ENCODE measurements around the gene PAPPA2. TPM values are rescaled to one million over a fixed set of nuclear protein-coding genes. Genes with fewer than 3 reads are reported as not detected.
"Not testable (repeated sequence)": the region's sequence is repeated elsewhere in the genome, so short reads cannot be mapped to it uniquely, and the experiment has no call there.

Gene PAPPA2
- total RNA-seq, 1 donor from 2014 or later, result 2.4 TPM

DNA sequence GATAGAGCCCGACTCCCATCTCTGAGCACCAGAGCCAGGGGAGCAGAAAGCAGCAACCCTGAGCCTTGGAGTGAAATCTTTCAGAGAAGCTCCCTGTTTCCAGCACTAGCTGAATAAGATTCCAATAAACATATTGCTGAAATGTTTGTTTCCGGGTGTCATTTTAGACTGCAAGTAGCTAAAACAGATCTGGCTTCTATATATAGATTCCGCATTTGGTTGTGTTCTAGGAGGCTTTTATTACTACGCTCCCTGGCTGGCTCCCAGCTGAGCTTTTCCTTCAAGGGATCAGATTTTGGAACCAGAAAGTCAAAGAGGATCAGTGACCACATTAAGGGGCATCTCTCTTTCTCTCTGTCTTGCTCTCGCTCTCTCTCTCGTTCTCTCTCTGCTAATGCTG, 88.2 kb downstream of the PAPPA2 start:
- DNase-seq (ENCODE audit: low spot score), result peak; percentile 57

DNA sequence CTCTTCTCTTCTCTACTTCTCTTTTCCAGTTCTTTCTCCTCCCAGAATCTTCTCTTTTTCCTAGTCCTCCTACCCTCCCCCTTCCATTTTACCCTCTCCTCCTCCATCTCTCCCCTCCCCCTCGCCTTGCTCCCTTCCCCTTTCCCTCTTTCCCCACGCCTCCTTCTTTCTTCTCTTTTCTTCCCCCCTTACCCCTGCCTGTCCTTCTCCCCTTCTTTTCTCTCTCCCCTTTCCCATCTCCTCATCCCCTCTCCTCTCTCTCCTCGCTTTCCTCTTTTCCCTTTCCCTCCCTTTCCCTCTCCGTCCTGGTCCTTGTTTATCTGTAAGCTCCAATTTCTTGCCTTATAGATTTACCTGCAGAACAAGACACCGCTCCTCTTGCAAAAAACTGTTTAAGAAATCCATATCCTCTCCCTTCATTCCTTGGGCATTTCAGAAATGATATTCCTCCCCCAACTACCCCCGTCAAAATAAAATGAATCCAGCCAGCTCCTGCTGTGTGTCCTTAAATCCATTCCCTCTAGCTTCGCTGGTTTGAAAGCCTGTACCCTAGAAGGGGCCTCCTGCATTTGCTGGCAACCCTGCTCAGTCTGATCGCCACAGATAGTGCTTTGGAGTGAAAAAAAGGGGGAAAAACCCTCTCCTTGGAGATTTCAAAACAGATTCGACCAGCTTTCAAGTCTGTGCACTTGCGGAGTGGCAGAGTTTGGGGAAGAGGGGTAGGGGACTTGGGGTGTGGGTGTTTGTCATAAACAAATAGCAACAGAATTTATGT, 89.4 kb downstream of the PAPPA2 start:
- peak; percentile 49 for DNase-seq (ENCODE audit: low spot score)

DNA sequence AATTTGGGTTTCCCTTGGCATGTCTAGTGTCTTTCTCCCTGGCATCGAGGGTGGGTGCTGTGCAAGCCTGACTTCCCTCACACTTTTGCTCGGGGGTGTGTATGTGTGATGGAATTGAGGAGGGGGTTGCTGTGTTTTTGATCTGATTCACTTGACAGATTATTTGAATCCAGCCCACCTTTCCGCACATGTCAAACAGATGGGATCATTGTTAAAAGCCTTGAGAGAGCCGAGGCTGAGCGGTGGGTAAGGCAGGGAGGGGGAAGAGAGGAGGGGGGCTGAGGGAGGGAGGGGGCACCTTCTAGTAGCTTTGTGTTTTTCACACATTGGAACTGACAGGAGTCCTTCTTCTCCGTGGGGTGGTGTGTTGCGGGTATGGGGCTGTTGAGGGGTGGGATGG, 90.0 kb downstream of the PAPPA2 start:
- no peak for DNase-seq (ENCODE audit: low spot score)

DNA sequence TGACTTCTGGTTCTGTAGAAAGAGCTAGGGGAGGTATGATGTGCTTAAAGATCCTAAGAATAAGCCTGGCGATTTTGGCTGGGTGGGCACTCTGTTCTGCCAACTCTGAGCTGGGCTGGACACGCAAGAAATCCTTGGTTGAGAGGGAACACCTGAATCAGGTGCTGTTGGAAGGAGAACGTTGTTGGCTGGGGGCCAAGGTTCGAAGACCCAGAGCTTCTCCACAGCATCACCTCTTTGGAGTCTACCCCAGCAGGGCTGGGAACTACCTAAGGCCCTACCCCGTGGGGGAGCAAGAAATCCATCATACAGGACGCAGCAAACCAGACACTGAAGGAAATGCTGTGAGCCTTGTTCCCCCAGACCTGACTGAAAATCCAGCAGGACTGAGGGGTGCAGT, 93.3 kb downstream of the PAPPA2 start:
- no peak for DNase-seq (ENCODE audit: low spot score)

DNA sequence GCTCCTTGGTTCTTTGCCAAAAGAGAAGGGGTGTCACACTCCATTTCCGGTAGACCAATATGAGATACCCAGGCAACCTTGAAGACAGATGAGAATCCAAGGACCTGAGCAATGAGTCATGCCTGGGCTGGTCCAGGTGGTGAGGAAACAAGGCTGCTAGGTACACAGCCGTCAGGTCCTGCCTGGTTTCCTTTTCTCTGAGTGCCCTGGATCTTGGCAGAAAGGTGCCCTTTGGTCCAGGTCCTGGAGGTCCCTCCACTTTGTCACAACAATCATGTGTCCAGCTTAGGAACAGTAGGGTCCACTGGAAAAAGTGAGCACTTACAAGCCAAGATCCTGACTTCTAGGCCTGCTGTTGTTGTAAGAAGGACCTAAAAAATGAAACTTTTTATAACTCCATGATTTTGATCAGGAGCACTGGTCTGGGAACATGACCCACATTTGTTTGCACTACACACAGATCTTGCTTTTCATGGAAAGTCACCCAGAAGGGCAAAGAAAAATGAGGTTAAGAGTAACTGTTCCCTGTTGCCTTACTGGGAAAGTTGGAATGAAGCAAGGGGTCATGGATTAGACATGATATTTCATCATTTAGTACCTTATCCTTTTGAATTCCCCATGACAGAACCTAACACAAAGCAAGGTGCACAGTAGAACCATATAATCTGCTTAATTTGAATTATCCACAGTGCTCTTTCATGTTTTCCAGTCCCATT, 94.7 kb downstream of the PAPPA2 start:
- no peak for DNase-seq (ENCODE audit: low spot score)

DNA sequence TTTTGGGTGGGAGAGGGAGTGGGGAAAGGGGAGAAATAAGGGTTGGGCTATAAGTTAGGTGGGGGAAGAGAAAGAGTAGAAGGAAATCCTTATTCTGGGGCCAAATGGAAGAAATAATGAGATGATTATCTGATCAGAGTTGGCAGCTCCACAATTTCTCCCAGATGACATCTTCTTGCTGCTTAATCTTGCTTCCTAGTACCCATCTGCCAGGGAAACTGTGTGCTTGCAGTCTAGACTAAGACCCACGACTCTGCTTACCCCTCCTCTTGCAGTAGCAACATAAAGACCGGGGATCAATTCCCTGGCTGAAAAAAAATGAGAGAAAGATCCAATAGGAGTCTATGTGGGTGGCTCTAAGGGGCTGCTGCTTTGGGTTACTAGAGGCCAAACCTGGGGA, 95.6 kb downstream of the PAPPA2 start:
- DNase-seq (ENCODE audit: low spot score), result no peak

DNA sequence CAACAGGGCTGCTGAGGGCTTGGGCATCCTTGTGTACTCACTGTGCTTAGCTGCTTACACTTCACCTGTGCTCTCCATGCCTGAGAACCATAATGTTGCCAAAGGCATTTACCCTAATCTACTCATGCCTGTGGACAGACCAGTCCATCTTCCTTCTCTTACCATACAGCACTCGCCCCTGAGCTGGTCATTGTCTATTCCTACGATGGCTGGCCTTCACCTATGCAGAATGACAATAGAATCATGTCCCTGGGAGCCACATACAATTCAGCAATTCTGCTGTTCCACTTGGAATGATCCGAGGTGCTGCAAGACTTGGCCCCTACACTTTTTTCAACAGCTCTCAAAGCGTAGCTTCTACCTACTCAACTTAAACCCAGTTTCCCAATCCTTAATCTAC, 96.5 kb downstream of the PAPPA2 start:
- DNase-seq (ENCODE audit: low spot score), result no peak

DNA sequence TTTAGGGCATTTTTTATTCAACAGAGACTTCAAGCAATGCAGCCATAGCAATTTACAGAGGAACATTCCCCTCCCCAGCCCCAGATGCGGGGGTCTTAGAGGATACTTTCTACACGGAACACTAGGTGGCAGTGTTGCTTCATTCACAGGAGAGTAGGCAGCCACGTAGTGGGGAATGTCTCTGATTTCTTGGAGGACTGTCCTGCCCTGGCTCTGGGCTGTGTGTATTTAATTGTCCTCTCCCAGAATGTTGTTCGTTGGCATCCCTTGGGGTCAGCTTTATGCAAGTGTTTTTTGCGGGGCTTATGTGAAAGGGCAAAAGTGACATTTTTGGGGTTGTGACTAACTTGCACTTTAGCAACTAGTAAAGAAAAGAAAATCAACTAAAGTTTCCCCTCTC, 96.9 kb downstream of the PAPPA2 start:
- DNase-seq (ENCODE audit: low spot score), result peak; percentile 79

DNA sequence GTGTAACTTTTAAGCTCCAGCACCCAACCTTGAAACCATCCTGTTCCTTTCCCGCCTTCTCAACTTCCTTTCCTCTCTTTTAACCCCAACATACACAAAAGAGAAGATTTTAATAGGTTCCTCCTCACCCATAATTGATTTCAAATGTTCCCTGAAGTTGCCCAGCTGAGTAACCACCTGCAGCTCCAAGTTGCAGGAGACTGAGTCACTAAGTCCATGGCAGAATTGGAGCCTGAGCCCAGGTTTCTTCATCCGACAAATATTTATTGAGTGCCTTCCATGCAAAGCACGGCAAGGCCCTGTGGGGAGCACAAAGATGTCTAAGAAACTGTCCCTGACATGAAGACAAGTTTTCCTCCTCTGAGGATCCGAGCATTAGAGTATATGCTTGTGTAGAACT, 97.7 kb downstream of the PAPPA2 start:
- DNase-seq (ENCODE audit: low spot score), result no peak

DNA sequence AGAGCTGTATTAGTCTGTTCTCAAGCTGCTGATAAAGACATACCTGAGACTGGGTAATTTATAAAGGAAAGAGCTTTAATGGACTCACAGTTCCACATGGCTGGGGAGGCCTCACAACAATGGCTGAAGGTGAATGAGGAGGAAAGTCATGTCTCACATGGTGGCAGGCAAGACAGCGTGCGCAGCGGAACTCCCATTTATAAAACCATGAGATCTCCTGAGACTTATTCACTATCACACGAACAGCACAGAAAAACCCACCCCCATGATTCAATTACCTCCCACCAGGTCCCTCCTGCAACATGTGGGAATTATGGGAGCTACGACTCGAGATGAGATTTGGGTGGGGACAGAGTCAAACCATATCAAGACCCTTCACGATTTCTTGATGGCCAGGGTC, 98.8 kb downstream of the PAPPA2 start:
- not testable (repeated sequence) for DNase-seq (ENCODE audit: low spot score)

DNA sequence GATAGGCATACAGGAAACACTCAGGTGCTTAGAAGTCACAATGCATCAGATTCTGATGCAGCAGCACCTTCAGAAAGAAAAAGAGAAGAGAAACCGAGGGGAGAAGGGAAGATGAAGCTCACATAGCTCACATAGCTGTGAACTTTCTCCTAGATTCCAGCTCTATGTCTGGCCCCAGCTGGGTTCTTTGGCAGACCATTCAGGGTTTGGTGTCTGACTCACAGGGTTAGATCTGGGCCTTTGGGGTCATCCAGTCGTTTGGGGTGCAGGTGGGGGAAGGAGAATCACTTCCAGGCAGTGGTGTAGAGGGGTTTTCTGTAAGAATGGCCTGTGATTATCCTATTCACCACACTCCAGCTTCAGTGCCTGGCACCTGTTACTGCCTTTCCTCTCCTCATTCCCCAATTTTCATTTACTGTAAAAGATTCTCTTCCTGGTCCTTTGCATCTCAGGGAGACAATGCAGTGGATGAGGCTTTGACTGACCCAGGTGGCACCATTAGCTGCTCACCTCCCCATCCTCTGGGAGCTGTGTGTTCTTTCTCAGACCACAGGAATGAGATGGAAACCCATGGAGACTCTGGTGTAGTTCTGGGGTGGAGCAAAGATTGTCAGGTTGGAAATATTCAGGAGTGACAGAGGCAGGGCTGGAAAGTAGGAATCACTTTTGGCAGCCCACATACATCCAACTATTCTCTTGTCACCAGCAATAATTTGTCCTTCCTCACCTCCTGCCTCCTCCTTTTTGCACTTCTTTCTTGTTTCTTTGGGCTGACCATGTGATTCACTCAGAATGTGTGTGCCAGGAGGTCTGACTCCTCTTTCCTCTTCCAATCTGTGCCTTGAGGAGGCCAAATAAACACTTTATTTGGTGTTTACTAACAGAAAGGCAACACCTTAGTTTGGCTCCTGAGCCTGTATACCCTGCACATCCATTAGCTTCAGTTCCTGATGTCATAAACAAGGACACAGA, 103.3 kb downstream of the PAPPA2 start:
- no peak for DNase-seq (ENCODE audit: low spot score)

DNA sequence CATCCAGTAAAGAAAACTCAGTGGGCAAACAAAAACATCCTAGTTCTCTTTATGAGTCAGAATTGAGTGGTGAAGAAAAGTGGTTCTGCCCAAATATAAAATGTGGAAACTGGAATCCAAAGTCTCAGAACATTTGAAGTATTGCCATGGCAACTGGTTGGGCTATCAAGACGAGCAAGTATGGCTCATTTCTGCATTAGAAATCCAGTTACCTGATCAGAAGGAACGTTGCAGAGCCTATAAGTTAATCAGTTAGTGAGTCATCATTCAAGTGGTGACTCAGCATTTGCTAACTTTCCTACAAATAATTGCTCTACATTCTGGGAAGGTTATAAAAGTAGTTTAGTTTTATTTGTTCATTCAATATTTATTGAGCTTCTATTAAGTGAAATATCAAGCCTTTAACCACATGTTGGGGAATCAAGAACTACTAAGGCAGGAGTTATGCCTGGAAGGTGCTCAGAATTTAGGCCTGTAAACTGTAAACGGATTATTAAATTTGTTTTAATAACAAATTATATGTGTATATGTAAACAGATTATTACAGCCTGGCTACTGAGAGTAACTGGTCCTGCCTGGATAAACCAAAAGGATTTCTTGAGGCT, 104.3 kb downstream of the PAPPA2 start:
- no peak for DNase-seq (ENCODE audit: low spot score)

DNA sequence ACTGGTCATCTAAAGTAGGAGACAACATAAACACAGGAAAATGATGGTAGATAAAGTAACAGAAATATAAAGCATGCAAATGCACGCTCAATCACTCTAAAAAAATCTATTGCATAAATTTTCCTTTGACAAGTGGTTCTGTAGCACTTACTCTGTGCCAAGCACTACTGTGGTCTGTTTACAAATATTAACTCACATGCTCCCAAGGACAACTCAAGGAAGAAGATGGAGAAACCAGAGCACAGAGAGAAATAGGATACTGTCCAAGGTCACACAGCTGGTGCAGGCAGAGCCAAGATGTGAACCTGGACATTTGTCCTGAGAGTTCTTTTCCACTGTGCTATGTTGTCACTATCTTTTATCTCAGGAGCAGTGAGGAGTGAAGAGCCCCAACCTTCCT, 105.2 kb downstream of the PAPPA2 start:
- no peak for DNase-seq (ENCODE audit: low spot score)

DNA sequence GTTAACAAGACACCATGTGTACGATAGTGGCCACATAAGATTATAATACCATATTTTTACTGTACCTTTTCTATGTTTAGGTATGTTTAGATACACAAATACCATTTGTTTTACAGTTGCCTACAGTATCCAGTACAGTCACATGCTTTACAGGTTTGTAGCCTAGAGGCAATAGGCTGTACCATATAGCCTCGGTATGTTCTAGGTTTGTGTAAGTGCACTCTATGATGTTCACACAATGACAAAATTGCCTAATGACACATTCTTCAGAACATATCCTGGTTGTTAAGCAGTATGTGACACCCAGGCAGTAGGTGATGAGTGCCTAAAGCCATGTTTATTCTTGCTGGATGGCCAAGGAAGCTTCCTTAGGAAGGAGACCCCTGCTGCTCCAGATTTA, 111.8 kb downstream of the PAPPA2 start:
- no peak for DNase-seq (ENCODE audit: low spot score)

DNA sequence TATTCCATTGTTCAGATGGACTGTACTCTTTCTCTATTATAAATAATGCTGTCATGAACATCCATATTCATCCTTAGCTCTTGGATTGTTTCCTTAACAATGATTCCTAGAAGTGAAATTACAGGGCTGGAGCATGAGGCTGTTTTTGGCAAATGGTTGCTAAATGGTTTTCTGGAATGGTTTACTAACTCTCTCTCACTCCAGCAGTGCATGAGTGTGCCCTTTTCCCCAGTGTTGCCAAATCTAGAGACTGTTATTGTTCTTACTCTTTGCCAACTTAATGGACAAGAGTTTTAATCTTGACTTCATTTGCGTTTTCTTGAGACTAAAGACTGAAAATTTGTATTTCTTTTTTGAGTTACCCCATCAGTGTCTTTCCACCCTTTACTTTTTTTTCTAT, 113.0 kb downstream of the PAPPA2 start:
- DNase-seq (ENCODE audit: low spot score), result no peak

DNA sequence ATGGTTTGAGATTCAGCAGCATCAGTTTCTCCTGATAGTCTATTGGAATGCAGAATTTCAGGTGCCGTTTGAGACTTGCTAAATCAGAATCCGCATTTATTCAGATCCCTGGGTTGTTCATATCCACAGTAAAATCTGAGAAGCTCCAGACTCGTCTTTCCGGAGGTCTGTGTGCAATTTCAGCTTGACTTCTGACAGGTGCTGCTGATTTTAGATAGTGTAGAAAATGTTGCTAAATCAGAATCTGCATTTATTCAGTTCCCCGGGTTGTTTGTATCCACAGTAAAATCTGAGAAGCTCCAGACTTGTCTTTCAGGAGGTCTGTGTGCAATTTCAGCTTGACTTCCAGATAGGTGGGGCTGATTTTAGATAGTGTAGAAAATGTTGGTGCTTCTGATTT, 113.7 kb downstream of the PAPPA2 start:
- no peak for DNase-seq (ENCODE audit: low spot score)

DNA sequence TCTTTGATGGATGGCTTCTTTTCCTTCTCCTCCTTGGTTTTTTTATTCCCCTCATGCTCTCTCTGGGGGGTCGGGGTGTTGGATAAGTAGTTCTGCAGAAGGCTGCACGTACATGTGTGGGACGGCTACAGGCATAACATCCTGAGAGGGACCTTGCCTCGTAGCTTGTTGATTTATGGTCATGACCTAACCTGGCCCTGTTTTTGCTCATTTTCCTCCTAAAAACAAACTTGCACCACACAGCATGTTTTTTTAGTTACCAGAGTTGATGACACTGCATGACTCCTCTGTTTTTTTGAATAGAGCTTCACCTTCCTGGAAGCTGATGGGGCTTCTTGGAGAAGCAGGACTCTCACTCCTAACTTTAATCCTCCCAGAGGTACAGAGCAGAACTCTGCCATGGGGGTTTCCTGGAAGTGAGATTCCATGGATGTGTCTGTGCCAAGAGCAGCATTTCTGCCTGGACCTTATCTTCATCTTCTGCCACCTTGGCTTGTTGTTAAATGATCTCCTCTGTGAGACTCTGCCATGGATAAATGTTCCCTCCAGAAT, 114.7 kb downstream of the PAPPA2 start:
- DNase-seq (ENCODE audit: low spot score), result no peak

DNA sequence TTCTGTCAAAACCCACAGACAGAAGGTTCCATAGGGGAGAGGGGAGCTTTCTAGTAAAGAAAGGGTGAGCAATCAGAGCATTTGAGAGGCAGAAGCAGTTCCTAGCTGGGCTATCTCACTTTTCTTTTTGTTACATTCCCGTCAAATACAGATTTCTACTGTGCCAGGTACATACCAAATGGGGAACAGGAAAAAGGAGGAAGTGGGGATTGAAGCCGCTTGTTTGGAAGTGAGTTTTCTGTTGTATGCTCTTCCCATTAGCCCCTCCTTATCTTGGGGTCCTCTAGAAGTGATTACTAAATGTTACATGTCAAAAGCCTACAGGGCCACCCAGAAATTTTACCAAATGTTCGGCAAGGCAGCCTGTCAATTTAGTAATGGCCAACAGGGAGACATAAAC, 116.1 kb downstream of the PAPPA2 start:
- DNase-seq (ENCODE audit: low spot score), result no peak

DNA sequence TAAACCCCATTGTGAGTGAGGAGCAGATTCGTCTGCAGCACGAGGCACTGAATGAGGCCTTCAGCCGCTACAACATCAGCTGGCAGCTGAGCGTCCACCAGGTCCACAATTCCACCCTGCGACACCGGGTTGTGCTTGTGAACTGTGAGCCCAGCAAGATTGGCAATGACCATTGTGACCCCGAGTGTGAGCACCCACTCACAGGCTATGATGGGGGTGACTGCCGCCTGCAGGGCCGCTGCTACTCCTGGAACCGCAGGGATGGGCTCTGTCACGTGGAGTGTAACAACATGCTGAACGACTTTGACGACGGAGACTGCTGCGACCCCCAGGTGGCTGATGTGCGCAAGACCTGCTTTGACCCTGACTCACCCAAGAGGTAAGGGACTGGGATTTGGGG, 132.2 kb downstream of the PAPPA2 start:
- DNase-seq (ENCODE audit: low spot score), result no peak

DNA sequence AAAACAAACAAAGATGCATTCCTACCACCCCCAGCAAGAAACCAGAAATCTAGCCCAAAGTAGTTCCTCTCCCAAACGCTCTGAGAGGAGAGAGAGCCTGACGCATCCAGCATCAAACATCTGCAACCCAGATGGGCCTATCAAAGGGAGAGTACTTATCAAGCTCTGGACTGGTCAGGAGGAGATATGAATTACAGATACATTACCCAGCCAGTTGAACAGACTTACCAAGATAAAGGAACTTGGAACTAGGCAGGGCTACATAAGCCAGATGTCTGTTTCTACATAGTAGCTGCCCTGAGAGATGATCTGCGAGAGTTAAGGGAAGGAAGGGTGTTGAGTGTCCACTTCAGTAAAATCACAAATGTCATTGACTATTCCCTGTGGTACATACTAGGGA, 138.4 kb downstream of the PAPPA2 start:
- DNase-seq (ENCODE audit: low spot score), result peak; percentile 94

DNA sequence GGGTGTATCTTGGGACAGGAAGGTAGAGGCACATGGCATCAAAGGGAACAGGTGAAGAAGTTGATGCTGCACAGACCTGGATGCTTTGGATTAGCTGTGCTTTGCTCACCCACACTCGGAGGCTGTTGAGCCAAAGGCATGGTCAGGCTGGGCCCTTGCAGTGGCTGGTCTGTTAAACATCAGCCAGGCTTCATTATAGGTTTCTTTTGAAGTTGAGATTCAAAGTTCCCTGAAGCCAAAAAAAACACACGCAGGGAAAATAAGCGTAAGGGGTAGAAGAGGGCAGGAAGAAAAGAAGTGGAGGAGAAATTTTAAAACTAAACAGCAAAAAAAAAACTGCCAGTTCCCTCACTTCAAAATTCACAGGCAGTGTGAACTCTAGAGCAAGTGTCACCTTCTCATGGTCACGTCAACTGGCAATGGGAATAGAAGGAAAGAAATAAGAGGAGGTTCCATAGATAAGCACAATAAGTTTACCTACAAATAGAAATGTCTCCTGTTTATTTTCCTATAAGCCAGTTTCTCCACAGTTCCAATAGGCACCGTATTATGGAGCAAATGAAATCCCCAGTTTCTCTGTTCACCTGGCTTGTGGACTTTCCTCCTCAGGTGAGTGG, 139.5 kb downstream of the PAPPA2 start:
- DNase-seq (ENCODE audit: low spot score), result peak; percentile 60

Measured in umbilical cord (tissue), 2 donors.